ENCODE measurements around the gene OTUD7B.
A peak's percentile ranks its signal among the peaks of the same experiment; 100 is the strongest.

DNA sequence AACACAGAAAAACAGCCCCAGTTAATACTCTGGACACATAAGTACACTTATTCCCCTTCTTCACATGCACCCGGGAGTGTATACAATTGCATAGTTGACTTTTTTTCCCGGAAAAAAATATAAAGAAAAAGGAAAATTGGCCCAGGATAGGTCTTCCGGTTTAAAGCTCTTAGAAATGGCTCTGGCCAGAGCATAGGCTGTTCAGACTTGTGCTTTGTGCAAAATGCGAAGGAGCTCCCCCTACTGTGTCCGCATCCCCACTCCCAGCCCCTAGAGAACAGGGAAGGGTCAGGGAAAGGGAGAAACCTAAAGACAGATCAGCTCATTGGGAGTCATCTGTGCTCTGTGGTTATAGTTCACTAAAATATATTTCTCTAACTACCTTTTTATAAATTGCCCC, 68.3 kb downstream of the OTUD7B start:
- no peak for TF ChIP-seq POLR2A (IDR thresholded peaks at IDR 0.05)
- TF ChIP-seq, protein P1, sequence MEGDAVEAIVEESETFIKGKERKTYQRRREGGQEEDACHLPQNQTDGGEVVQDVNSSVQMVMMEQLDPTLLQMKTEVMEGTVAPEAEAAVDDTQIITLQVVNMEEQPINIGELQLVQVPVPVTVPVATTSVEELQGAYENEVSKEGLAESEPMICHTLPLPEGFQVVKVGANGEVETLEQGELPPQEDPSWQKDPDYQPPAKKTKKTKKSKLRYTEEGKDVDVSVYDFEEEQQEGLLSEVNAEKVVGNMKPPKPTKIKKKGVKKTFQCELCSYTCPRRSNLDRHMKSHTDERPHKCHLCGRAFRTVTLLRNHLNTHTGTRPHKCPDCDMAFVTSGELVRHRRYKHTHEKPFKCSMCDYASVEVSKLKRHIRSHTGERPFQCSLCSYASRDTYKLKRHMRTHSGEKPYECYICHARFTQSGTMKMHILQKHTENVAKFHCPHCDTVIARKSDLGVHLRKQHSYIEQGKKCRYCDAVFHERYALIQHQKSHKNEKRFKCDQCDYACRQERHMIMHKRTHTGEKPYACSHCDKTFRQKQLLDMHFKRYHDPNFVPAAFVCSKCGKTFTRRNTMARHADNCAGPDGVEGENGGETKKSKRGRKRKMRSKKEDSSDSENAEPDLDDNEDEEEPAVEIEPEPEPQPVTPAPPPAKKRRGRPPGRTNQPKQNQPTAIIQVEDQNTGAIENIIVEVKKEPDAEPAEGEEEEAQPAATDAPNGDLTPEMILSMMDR (IDR thresholded peaks at IDR 0.05): peak in 1 of 6 experiments; percentile 11
